Stimulated activated CD4-positive, alpha-beta T cell treated with anti-CD3 and anti-CD28 coated beads, Interleukin-2, amount 100 ng/mL, for 4 hours (primary cell): ENCODE results near the gene PHF21B.

Experiments used
- DNase-seq: peaks from one replicate; pipeline ENCODE4 v3.0.0-alpha.2; 2020; ENCODE audit warnings: low read depth

The PHF21B gene

GRCh38 chr22:44892803-44893730, 116.7 kb downstream of the PHF21B start:
- DNase-seq: no peak

- no peak for DNase-seq
These were observed 117.6 kb downstream of the PHF21B start for GRCh38 chr22:44892243-44892642.

GRCh38 chr22:44891791-44892190, 118.0 kb downstream of the PHF21B start:
- DNase-seq: no peak

- DNase-seq: no peak
These were observed 118.5 kb downstream of the PHF21B start for GRCh38 chr22:44891293-44891747.

GRCh38 chr22:44890416-44891292, 119.2 kb downstream of the PHF21B start:
- no peak for DNase-seq

GRCh38 chr22:44889255-44889878, 120.4 kb downstream of the PHF21B start:
- DNase-seq: no peak

GRCh38 chr22:44888491-44889254, 121.1 kb downstream of the PHF21B start:
- no peak for DNase-seq

GRCh38 chr22:44887941-44888366, 121.9 kb downstream of the PHF21B start:
- DNase-seq: no peak

- DNase-seq: no peak
These were observed 123.9 kb downstream of the PHF21B start for GRCh38 chr22:44885806-44886360.

- no peak for DNase-seq
These were observed 124.6 kb downstream of the PHF21B start for GRCh38 chr22:44884968-44885805.

GRCh38 chr22:44884562-44884961, 125.2 kb downstream of the PHF21B start:
- no peak for DNase-seq

- no peak for DNase-seq
These were observed 126.8 kb downstream of the PHF21B start for GRCh38 chr22:44883011-44883421.

- no peak for DNase-seq
These were observed 127.4 kb downstream of the PHF21B start for GRCh38 chr22:44882226-44882905.

- DNase-seq: no peak
These were observed 128.2 kb downstream of the PHF21B start for GRCh38 chr22:44881624-44882023.

- no peak for DNase-seq
These were observed 129.1 kb downstream of the PHF21B start for GRCh38 chr22:44880610-44881290.

GRCh38 chr22:44879301-44879680, 130.5 kb downstream of the PHF21B start:
- DNase-seq: no peak

- DNase-seq: no peak
These were observed 131.1 kb downstream of the PHF21B start for GRCh38 chr22:44878483-44879300.

- no peak for DNase-seq
These were observed 132.9 kb downstream of the PHF21B start for GRCh38 chr22:44876921-44877320.
